KMS-11 (cell line): ENCODE data around the gene CHMP6.

ENCODE experiments used
- H2AFZ ChIP-seq: fragments of 200-600 bp; sonication (generic); 2 replicates; pipeline ENCODE4 v1.6.1; 2016; ENCODE audit warnings: antibody characterized with exemption, mixed run types, low read depth
- H3K27ac ChIP-seq: fragments of 200-600 bp; sonication (generic); 2 replicates; pipeline ENCODE4 v1.6.1; 2016; ENCODE audit warnings: mild to moderate bottlenecking, mixed run types
- H3K27me3 ChIP-seq: fragments of 200-600 bp; sonication (generic); 2 replicates; pipeline ENCODE4 v1.6.1; 2017; ENCODE audit warnings: mild to moderate bottlenecking, low read depth, mixed run types, moderate library complexity; ENCODE audit not compliant: insufficient read depth
- H3K36me3 ChIP-seq: fragments of 200-600 bp; sonication (generic); 2 replicates; pipeline ENCODE4 v1.6.1; 2017; ENCODE audit warnings: mild to moderate bottlenecking, mixed run types; ENCODE audit not compliant: insufficient read depth
- H3K4me1 ChIP-seq: fragments of 200-600 bp; sonication (generic); 2 replicates; pipeline ENCODE4 v1.6.1; 2016; ENCODE audit warnings: mild to moderate bottlenecking, low read depth, mixed run types; ENCODE audit not compliant: poor library complexity, severe bottlenecking
- H3K4me2 ChIP-seq: fragments of 200-600 bp; sonication (generic); 2 replicates; pipeline ENCODE4 v1.7.0; 2016; ENCODE audit warnings: mild to moderate bottlenecking, mixed run types
- H3K4me3 ChIP-seq: fragments of 200-600 bp; sonication (generic); IDR thresholded peaks from 2 replicates; pipeline ENCODE4 v1.6.1; 2017; ENCODE audit warnings: low read depth, low read length, mixed read lengths; ENCODE audit not compliant: insufficient read depth
- H3K79me2 ChIP-seq: fragments of 200-600 bp; sonication (generic); 2 replicates; pipeline ENCODE4 v1.6.1; 2016; ENCODE audit warnings: low read depth, mixed run types; ENCODE audit not compliant: insufficient read depth
- H3K9ac ChIP-seq: fragments of 200-600 bp; sonication (generic); 2 replicates; pipeline ENCODE4 v1.6.1; 2016; ENCODE audit warnings: mild to moderate bottlenecking, mixed run types
- H4K20me1 ChIP-seq: fragments of 200-600 bp; sonication (generic); 2 replicates; pipeline ENCODE4 v1.6.1; 2016; ENCODE audit warnings: mild to moderate bottlenecking, mixed run types; ENCODE audit not compliant: insufficient read depth
- CTCF ChIP-seq: fragments of 200-600 bp; sonication (generic); conservative IDR thresholded peaks from 2 replicates; pipeline ENCODE4 v1.6.1; 2017; ENCODE audit warnings: low read depth, mild to moderate bottlenecking, antibody characterized with exemption, low read length, moderate library complexity, mixed read lengths

Gene CHMP6

DNA sequence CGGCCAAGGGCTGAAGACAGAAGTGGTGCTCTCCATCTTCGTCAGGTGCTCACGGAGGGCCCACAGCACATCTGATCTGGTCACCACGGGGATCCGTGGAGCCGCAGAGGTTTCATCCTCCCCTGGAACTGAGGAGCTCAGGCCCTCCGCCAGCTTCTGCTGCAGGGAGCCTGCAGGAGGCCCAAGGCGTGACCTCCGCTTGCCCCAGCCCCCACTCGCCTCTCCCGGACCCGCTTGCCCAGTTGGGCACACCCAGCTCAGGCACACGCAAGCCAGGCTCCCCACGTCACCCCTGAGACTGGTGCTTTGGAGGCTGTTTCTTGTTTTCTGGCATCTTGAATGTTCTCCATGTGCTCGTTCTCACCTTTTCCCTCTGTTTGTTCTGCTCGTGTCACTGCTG is 39.4 kb upstream of the CHMP6 start:
- H4K20me1 ChIP-seq: no peaks in the 10 kb centered on the region
- no peaks in the 10 kb centered on the region for H3K27me3 ChIP-seq
- H3K27ac ChIP-seq: no peak overlapping the region
- H3K9ac ChIP-seq: no peak overlapping the region
- no peaks in the 10 kb centered on the region for H3K79me2 ChIP-seq
- no peaks in the 10 kb centered on the region for H3K36me3 ChIP-seq
- H2AFZ ChIP-seq: no peak overlapping the region
- no peaks in the 10 kb centered on the region for H3K4me1 ChIP-seq
- no peak for TF ChIP-seq CTCF
- H3K4me3 ChIP-seq: no peak overlapping the region
- no peak overlapping the region for H3K4me2 ChIP-seq

GRCh38 chr17:80953471-80954315 is 37.9 kb upstream of the CHMP6 start:
- Histone ChIP-seq H3K79me2 (no peaks in the 10 kb centered on the region), H3K27ac (no peak overlapping the region), H3K4me3 (no peak overlapping the region), H3K4me2 (no peak overlapping the region), H3K4me1 (no peaks in the 10 kb centered on the region), H3K9ac (no peak overlapping the region), H3K27me3 (no peaks in the 10 kb centered on the region), H4K20me1 (no peaks in the 10 kb centered on the region), H3K36me3 (no peaks in the 10 kb centered on the region), H2AFZ (no peak overlapping the region)
- TF ChIP-seq CTCF: no peak

DNA sequence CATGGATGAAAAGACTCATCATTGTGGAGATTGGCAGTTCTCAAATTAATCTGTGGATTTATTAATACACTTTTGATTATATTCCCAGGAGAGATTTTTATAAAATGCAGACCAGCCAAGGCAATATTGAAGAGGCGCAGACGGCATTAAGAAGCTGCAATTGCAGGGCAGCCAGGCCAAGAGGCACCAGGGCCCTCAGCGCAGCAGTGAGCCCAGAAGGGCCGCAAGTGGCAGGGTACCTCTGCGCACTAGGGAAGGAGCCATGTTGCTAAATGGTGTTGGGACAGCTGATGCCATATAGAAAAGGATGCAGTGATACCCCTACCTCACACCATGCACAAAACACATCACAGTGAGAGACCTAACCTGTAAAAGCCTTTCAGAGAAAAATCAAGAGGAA is 36.6 kb upstream of the CHMP6 start:
- Histone ChIP-seq H3K27me3 (no peaks in the 10 kb centered on the region), H4K20me1 (no peaks in the 10 kb centered on the region), H3K4me1 (no peaks in the 10 kb centered on the region), H3K36me3 (no peaks in the 10 kb centered on the region), H3K4me2 (no peak overlapping the region), H3K27ac (no peak overlapping the region), H3K9ac (no peak overlapping the region), H3K4me3 (no peak overlapping the region), H3K79me2 (no peaks in the 10 kb centered on the region), H2AFZ (no peak overlapping the region)
- TF ChIP-seq CTCF: no peak

GRCh38 chr17:80955671-80956280 is 35.9 kb upstream of the CHMP6 start:
- Histone ChIP-seq H3K36me3 (no peaks in the 10 kb centered on the region), H3K27ac (no peak overlapping the region), H2AFZ (no peak overlapping the region), H3K4me3 (no peak overlapping the region), H3K79me2 (no peaks in the 10 kb centered on the region), H3K27me3 (no peaks in the 10 kb centered on the region), H4K20me1 (no peaks in the 10 kb centered on the region), H3K4me2 (no peak overlapping the region), H3K9ac (no peak overlapping the region), H3K4me1 (no peaks in the 10 kb centered on the region)
- no peak for TF ChIP-seq CTCF
